IgD-negative memory B cell (primary cell): ENCODE data around the gene GOLGA7B. TPM values are rescaled to one million over a fixed set of nuclear protein-coding genes. Genes with fewer than 3 reads are reported as not detected.

ENCODE experiments used
- H3K27ac Mint-ChIP-seq, 3 donors: one replicate each; pipeline ENCODE4 v1.8.0; 2020 to 2022; ENCODE audit warnings: mild to moderate bottlenecking in 3 of 3, mixed read lengths in 3 of 3, moderate library complexity in 1 of 3
- H3K27me3 Mint-ChIP-seq: one replicate; pipeline ENCODE4 v1.8.0; 2021; ENCODE audit warnings: mixed read lengths
- H3K36me3 Mint-ChIP-seq: one replicate; pipeline ENCODE4 v1.8.0; 2020; ENCODE audit warnings: mild to moderate bottlenecking, mixed read lengths
- H3K4me1 Mint-ChIP-seq, 3 donors: one replicate each; pipeline ENCODE4 v1.8.0; 2020 to 2022; ENCODE audit warnings: mixed read lengths in 3 of 3, mild to moderate bottlenecking in 1 of 3
- H3K4me3 Mint-ChIP-seq, 4 donors: one replicate each; pipeline ENCODE4 v1.8.0; 2020 to 2022; ENCODE audit warnings: mild to moderate bottlenecking in 4 of 4, mixed read lengths in 4 of 4, moderate library complexity in 3 of 4
- H3K9me3 Mint-ChIP-seq, 3 donors: one replicate each; pipeline ENCODE4 v1.8.0; 2020 to 2021; ENCODE audit warnings: mixed read lengths in 3 of 3, mild to moderate bottlenecking in 1 of 3
- polyA plus RNA-seq: library from polyadenylated mRNA; unstranded; fragments of 300-500 nt; fragmentation: Illumina TruSeq; gene quantifications from one replicate; pipeline ENCODE4 v1.2.3, GENCODE V29; 2021

The GOLGA7B gene
- polyA plus RNA-seq, 1 donor from 2014 or later: not detected

- no peaks in the 10 kb centered on the region for H3K4me1 Mint-ChIP-seq
- H3K4me3 Mint-ChIP-seq: no peak overlapping the region
- peaks cover 6% of the 10 kb centered on the region for H3K27me3 Mint-ChIP-seq
- peaks cover 0 to 2% (median 2%) of the 10 kb centered on the region in 3 donors for H3K9me3 Mint-ChIP-seq
- no peak overlapping the region for H3K27ac Mint-ChIP-seq
- H3K36me3 Mint-ChIP-seq: peaks cover 1% of the 10 kb centered on the region
These were observed 40.0 kb downstream of the GOLGA7B start for GRCh38 chr10:97889461-97890265.

GRCh38 chr10:97891497-97892167, 42.0 kb downstream of the GOLGA7B start:
- Mint-ChIP-seq H3K27me3 (peaks cover 6% of the 10 kb centered on the region), H3K4me3 (no peak overlapping the region), H3K9me3 (peaks cover 0 to 4% (median 2%) of the 10 kb centered on the region in 3 donors), H3K27ac (no peak overlapping the region), H3K4me1 (no peaks in the 10 kb centered on the region), H3K36me3 (peaks cover 1% of the 10 kb centered on the region)

- H3K27me3 Mint-ChIP-seq: peaks cover 6% of the 10 kb centered on the region
- no peak overlapping the region for H3K27ac Mint-ChIP-seq
- H3K4me1 Mint-ChIP-seq: no peaks in the 10 kb centered on the region
- H3K9me3 Mint-ChIP-seq: peaks cover 0 to 4% (median 2%) of the 10 kb centered on the region in 3 donors
- no peak overlapping the region for H3K4me3 Mint-ChIP-seq
- peaks cover 1% of the 10 kb centered on the region for H3K36me3 Mint-ChIP-seq
These were observed 42.9 kb downstream of the GOLGA7B start for GRCh38 chr10:97892506-97892905.

GRCh38 chr10:97892939-97893338, 43.3 kb downstream of the GOLGA7B start:
- Mint-ChIP-seq H3K4me3 (no peak overlapping the region), H3K27ac (no peak overlapping the region), H3K4me1 (no peaks in the 10 kb centered on the region), H3K27me3 (peaks cover 4% of the 10 kb centered on the region), H3K9me3 (peaks cover 0 to 4% (median 2%) of the 10 kb centered on the region in 3 donors), H3K36me3 (peaks cover 1% of the 10 kb centered on the region)

- H3K4me1 Mint-ChIP-seq: no peaks in the 10 kb centered on the region
- H3K4me3 Mint-ChIP-seq: no peak overlapping the region
- H3K27ac Mint-ChIP-seq: no peak overlapping the region
- H3K36me3 Mint-ChIP-seq: no peaks in the 10 kb centered on the region
- H3K9me3 Mint-ChIP-seq: peaks cover 0 to 4% (median 2%) of the 10 kb centered on the region in 3 donors
- H3K27me3 Mint-ChIP-seq: peaks cover 3% of the 10 kb centered on the region
These were observed 44.4 kb downstream of the GOLGA7B start for GRCh38 chr10:97894092-97894491.

GRCh38 chr10:97895084-97895483, 45.4 kb downstream of the GOLGA7B start:
- no peaks in the 10 kb centered on the region for H3K36me3 Mint-ChIP-seq
- no peaks in the 10 kb centered on the region for H3K4me1 Mint-ChIP-seq
- H3K27ac Mint-ChIP-seq: no peak overlapping the region
- no peak overlapping the region for H3K4me3 Mint-ChIP-seq
- no peaks in the 10 kb centered on the region for H3K27me3 Mint-ChIP-seq
- H3K9me3 Mint-ChIP-seq: peaks cover 0 to 4% (median 2%) of the 10 kb centered on the region in 3 donors

- Mint-ChIP-seq H3K4me1 (no peaks in the 10 kb centered on the region), H3K27ac (no peak overlapping the region), H3K9me3 (peaks cover 0 to 4% (median 2%) of the 10 kb centered on the region in 3 donors), H3K4me3 (no peak overlapping the region), H3K36me3 (no peaks in the 10 kb centered on the region), H3K27me3 (no peaks in the 10 kb centered on the region)
These were observed 46.3 kb downstream of the GOLGA7B start for GRCh38 chr10:97895915-97896314.

GRCh38 chr10:97896756-97897358, 47.2 kb downstream of the GOLGA7B start:
- Mint-ChIP-seq H3K4me3 (no peak overlapping the region), H3K36me3 (no peaks in the 10 kb centered on the region), H3K27me3 (peaks cover 2% of the 10 kb centered on the region), H3K27ac (no peak overlapping the region), H3K4me1 (no peaks in the 10 kb centered on the region), H3K9me3 (peaks cover 0 to 4% (median 2%) of the 10 kb centered on the region in 3 donors)

- peaks cover 0 to 2% (median 2%) of the 10 kb centered on the region in 3 donors for H3K9me3 Mint-ChIP-seq
- no peaks in the 10 kb centered on the region for H3K36me3 Mint-ChIP-seq
- H3K4me3 Mint-ChIP-seq: no peak overlapping the region
- H3K27ac Mint-ChIP-seq: no peak overlapping the region
- peaks cover 2% of the 10 kb centered on the region for H3K27me3 Mint-ChIP-seq
- H3K4me1 Mint-ChIP-seq: no peaks in the 10 kb centered on the region
These were observed 48.8 kb downstream of the GOLGA7B start for GRCh38 chr10:97898429-97898828.

GRCh38 chr10:97901381-97901780, 51.7 kb downstream of the GOLGA7B start:
- Mint-ChIP-seq H3K27me3 (peaks cover 13% of the 10 kb centered on the region), H3K27ac (no peak overlapping the region), H3K4me1 (no peaks in the 10 kb centered on the region), H3K9me3 (peaks cover 0 to 2% (median 0%) of the 10 kb centered on the region in 3 donors), H3K4me3 (no peak overlapping the region), H3K36me3 (no peaks in the 10 kb centered on the region)

- peaks cover 0 to 2% (median 0%) of the 10 kb centered on the region in 3 donors for H3K9me3 Mint-ChIP-seq
- H3K36me3 Mint-ChIP-seq: peaks cover 1% of the 10 kb centered on the region
- no peaks in the 10 kb centered on the region for H3K4me1 Mint-ChIP-seq
These were observed 53.7 kb downstream of the GOLGA7B start for GRCh38 chr10:97903128-97904017.

GRCh38 chr10:97904018-97904381, 54.4 kb downstream of the GOLGA7B start:
- Mint-ChIP-seq H3K9me3 (peaks cover 0 to 2% (median 0%) of the 10 kb centered on the region in 3 donors), H3K36me3 (peaks cover 1% of the 10 kb centered on the region), H3K4me3 (no peak overlapping the region), H3K4me1 (no peaks in the 10 kb centered on the region), H3K27me3 (peaks cover 22% of the 10 kb centered on the region), H3K27ac (no peak overlapping the region)

More at GRCh38 chr10:97903128-97904017, 53.7 kb downstream of the GOLGA7B start:
- H3K4me3 Mint-ChIP-seq: no peak overlapping the region
- H3K27me3 Mint-ChIP-seq: peaks cover 22% of the 10 kb centered on the region
- no peak overlapping the region for H3K27ac Mint-ChIP-seq

- H3K27me3 Mint-ChIP-seq: peaks cover 24% of the 10 kb centered on the region
- no peaks in the 10 kb centered on the region for H3K4me1 Mint-ChIP-seq
- H3K36me3 Mint-ChIP-seq: peaks cover 1% of the 10 kb centered on the region
- no peak overlapping the region for H3K4me3 Mint-ChIP-seq
- H3K9me3 Mint-ChIP-seq: peaks cover 0 to 2% (median 0%) of the 10 kb centered on the region in 3 donors
- H3K27ac Mint-ChIP-seq: no peak overlapping the region
These were observed 54.9 kb downstream of the GOLGA7B start for GRCh38 chr10:97904576-97904975.

- Mint-ChIP-seq H3K27ac (no peak overlapping the region), H3K4me1 (no peaks in the 10 kb centered on the region), H3K9me3 (peaks cover 0 to 2% (median 0%) of the 10 kb centered on the region in 3 donors), H3K36me3 (peaks cover 1% of the 10 kb centered on the region), H3K4me3 (no peak overlapping the region), H3K27me3 (peaks cover 24% of the 10 kb centered on the region)
These were observed 55.6 kb downstream of the GOLGA7B start for GRCh38 chr10:97905276-97905675.
